GM21526 (cell line): Measurements from ENCODE around the gene GFM1.
A peak's percentile ranks its signal among the peaks of the same experiment; 100 is the strongest.

Experiments
- ATAC-seq: cut with Tn5 transposase; IDR thresholded peaks from one replicate; pipeline ENCODE4 v1.9.1; 2021; ENCODE audit warnings: moderate library complexity; ENCODE audit not compliant: unreplicated experiment, low FRiP score

Gene GFM1

GRCh38 chr3:158723991-158724390, 79.7 kb downstream of the GFM1 start:
- ATAC-seq: no peak

- ATAC-seq: no peak
Observed at GRCh38 chr3:158725348-158726011, 81.2 kb downstream of the GFM1 start.

- peak; percentile 59 for ATAC-seq
Observed at GRCh38 chr3:158727206-158728060, 83.1 kb downstream of the GFM1 start.

- no peak for ATAC-seq
Observed at GRCh38 chr3:158728061-158728377, 83.7 kb downstream of the GFM1 start.

GRCh38 chr3:158728851-158729250, 84.5 kb downstream of the GFM1 start:
- no peak for ATAC-seq

GRCh38 chr3:158731486-158731885, 87.2 kb downstream of the GFM1 start:
- no peak for ATAC-seq

- peak; percentile 81 for ATAC-seq
Observed at GRCh38 chr3:158731938-158732855, 87.9 kb downstream of the GFM1 start, which contains the start of gene RARRES1. Gene RARRES1 (minus strand): TSS chr3:158732457. CDS start chr3:158732415, 42 bp downstream.

GRCh38 chr3:158732856-158733200, 88.5 kb downstream of the GFM1 start:
- ATAC-seq: no peak

- ATAC-seq: no peak
Observed at GRCh38 chr3:158733656-158734055, 89.3 kb downstream of the GFM1 start.

GRCh38 chr3:158735296-158736033, 91.1 kb downstream of the GFM1 start:
- ATAC-seq: no peak

- ATAC-seq: no peak
Observed at GRCh38 chr3:158737410-158737809, 93.1 kb downstream of the GFM1 start.

- no peak for ATAC-seq
Observed at GRCh38 chr3:158737976-158738615, 93.8 kb downstream of the GFM1 start.

- ATAC-seq: no peak
Observed at GRCh38 chr3:158738653-158739052, 94.3 kb downstream of the GFM1 start.

GRCh38 chr3:158739078-158739477, 94.8 kb downstream of the GFM1 start:
- no peak for ATAC-seq

- no peak for ATAC-seq
Observed at GRCh38 chr3:158739661-158740060, 95.3 kb downstream of the GFM1 start.
